PC-3 (cell line): Measurements from ENCODE around the gene TMED8. TPM values are rescaled to one million over a fixed set of nuclear protein-coding genes. Genes with fewer than 3 reads are reported as not detected.

Source experiments
- ATAC-seq: fragments of 200-7000 bp; cut with Tn5 transposase; 2 replicates; pipeline ENCODE4 v1.9.1; 2020; ENCODE audit warnings: mild to moderate bottlenecking, moderate library complexity
- BruUV-seq: library from RNA; stranded (reverse); fragments of 400-500 nt; replicated peaks from 2 replicates; lab custom pipeline; 2021; lab: Mats Ljungman, UMichigan
- CTCF ChIA-PET: fragments of 300-600 bp; sonication (Branson Sonifier 250); formaldehyde crosslinking; loops from one replicate; lab custom pipeline; 2022; ENCODE audit warnings: antibody characterized with exemption; lab: Charles Lee
- POLR2A ChIA-PET: fragments of 300-600 bp; sonication (Branson Sonifier 250); formaldehyde crosslinking; loops from one replicate; lab custom pipeline; 2022; ENCODE audit warnings: antibody characterized with exemption; ENCODE audit not compliant: unreplicated experiment; lab: Charles Lee
- DNase-seq: peaks from one replicate; pipeline ENCODE4 v3.0.0-alpha.2; 2015
- H2AFZ ChIP-seq: fragments of 300-600 bp; sonication (generic); 2 replicates; pipeline ENCODE4 v1.6.0; 2016; ENCODE audit warnings: antibody characterized with exemption, low read length
- H3F3A ChIP-seq: fragments of 300-600 bp; sonication (generic); one replicate; pipeline ENCODE4 v1.6.0; 2017; ENCODE audit warnings: antibody characterized with exemption, low read length, control low read depth, mild to moderate bottlenecking; ENCODE audit not compliant: unreplicated experiment
- H3K27ac ChIP-seq: fragments of 300-600 bp; sonication (generic); 2 replicates; pipeline ENCODE4 v1.5.1; 2016; ENCODE audit warnings: mild to moderate bottlenecking, low read length
- H3K27me3 ChIP-seq: fragments of 300-600 bp; sonication (generic); 2 replicates; pipeline ENCODE4 v1.6.1; 2016; ENCODE audit warnings: low read length, mixed read lengths
- H3K36me3 ChIP-seq: fragments of 300-600 bp; sonication (generic); 2 replicates; pipeline ENCODE4 v1.6.1; 2016; ENCODE audit warnings: low read depth, mixed run types, low read length, mixed read lengths
- H3K4me1 ChIP-seq: fragments of 300-600 bp; sonication (generic); 2 replicates; pipeline ENCODE4 v1.5.1; 2016; ENCODE audit warnings: low read length; ENCODE audit not compliant: insufficient read depth
- H3K4me2 ChIP-seq: fragments of 300-600 bp; sonication (generic); 2 replicates; pipeline ENCODE4 v1.6.0; 2016; ENCODE audit warnings: low read length
- H3K4me3 ChIP-seq: fragments of 300-600 bp; sonication (generic); 2 replicates; pipeline ENCODE4 v1.5.1; 2016; ENCODE audit warnings: mild to moderate bottlenecking, low read length, mixed read lengths
- H3K79me2 ChIP-seq: fragments of 300-600 bp; sonication (generic); 2 replicates; pipeline ENCODE4 v1.6.1; 2017; ENCODE audit warnings: low read length, mixed read lengths
- H3K9ac ChIP-seq: fragments of 300-600 bp; sonication (generic); 2 replicates; pipeline ENCODE4 v1.6.0; 2016; ENCODE audit warnings: mild to moderate bottlenecking, low read length
- H3K9me2 ChIP-seq: fragments of 300-600 bp; sonication (generic); replicated peaks from 2 replicates; pipeline ENCODE4 v1.6.1; 2016; ENCODE audit warnings: mixed run types, low read length, mixed read lengths
- H3K9me3 ChIP-seq: fragments of 300-600 bp; sonication (generic); 2 replicates; pipeline ENCODE4 v1.6.1; 2016; ENCODE audit warnings: low read length, mixed read lengths
- H4K20me1 ChIP-seq: fragments of 300-600 bp; sonication (generic); 2 replicates; pipeline ENCODE4 v1.6.1; 2016; ENCODE audit warnings: low read length, mixed read lengths
- EZH2 ChIP-seq: fragments of 300-600 bp; sonication (generic); IDR thresholded peaks from one replicate; pipeline ENCODE4 v1.6.1; 2017; ENCODE audit warnings: antibody characterized with exemption, mild to moderate bottlenecking, low read length; ENCODE audit not compliant: unreplicated experiment
- EZH2phosphoT487 ChIP-seq: fragments of 300-600 bp; sonication (generic); IDR thresholded peaks from 2 replicates; pipeline ENCODE4 v1.6.1; 2018; ENCODE audit warnings: mild to moderate bottlenecking, antibody characterized with exemption, low read length, borderline replicate concordance
- intact Hi-C: fragments of 100-400 bp; cut with micrococcal nuclease; formaldehyde crosslinking; loops from 2 replicates; pipeline ENCODE4 v1.9.0; 2023
- total RNA-seq: library from RNA; depleted of rRNA; stranded (reverse); fragments of >200 nt; gene quantifications from 2 replicates; pipeline ENCODE4 v1.2.3, GENCODE V29; 2014
- TF ChIP-seq, protein P1 (sequence below): fragments of 300-600 bp; sonication (generic); conservative IDR thresholded peaks from 2 replicates; pipeline ENCODE4 v1.5.1; 2017; ENCODE audit warnings: antibody characterized with exemption, low read depth, mild to moderate bottlenecking, low read length

TMED8 gene
- total RNA-seq, 1 experiment from 2014 or later = 16.8 TPM

DNA sequence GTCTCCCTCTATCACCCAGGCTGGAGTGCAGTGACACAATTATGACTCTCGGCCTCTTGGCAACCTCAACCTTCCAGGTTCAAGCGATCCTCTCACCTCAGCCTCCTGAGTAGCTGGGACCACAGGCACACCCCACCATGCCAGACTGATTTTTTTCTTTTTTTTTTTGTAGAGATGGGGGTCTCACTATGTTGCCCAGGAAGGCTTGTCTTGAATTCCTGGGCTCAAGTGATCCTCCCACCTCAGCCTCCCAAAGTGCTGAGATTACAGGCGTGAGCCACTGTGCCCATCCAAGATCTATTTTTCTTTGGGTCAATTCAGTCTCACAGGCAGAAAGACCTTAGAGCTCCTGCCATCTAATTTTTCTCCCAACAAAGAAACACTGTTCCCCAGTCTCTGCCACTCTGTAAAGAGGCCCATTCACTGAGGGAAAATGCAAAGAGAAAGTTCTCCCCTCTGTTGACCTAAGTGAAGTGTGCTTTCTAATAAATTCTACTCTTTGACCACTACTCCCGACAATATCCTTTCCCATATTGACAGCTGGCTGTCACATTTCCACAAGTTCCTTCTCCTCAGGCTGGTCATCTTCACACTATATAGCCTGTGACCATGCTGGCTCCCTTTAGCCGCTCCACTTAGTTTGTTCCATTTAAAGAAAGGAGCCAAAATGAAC is 23.3 kb downstream of the TMED8 start:
- CTCF ChIA-PET = no interaction called here
- no peaks in the 10 kb centered on the region for H3K27me3 ChIP-seq
- no peaks in the 10 kb centered on the region; the same call in 1 of the 2 replicates for H3K36me3 ChIP-seq
- no peak overlapping the region for H3K4me3 ChIP-seq
- no peak overlapping the region for H3K27ac ChIP-seq
- H3K4me1 ChIP-seq = no peaks in the 10 kb centered on the region
- no peak overlapping the region for H2AFZ ChIP-seq
- DNase-seq (no peak), ATAC-seq (no peak)
- H3K9ac ChIP-seq = no peak overlapping the region
- intact Hi-C loops = no loop called here
- H4K20me1 ChIP-seq = no peaks in the 10 kb centered on the region
- H3K4me2 ChIP-seq = no peak overlapping the region
- H3K9me2 ChIP-seq = no peaks in the 10 kb centered on the region
- H3F3A ChIP-seq = no peaks in the 10 kb centered on the region
- POLR2A ChIA-PET = interaction anchor here (0.5 kb wide), 1 partner anchor 477 kb away, joined by 3 read pairs; no protein-coding TSS in a partner anchor
- BruUV-seq = no TSS peak
- H3K9me3 ChIP-seq = no peaks in the 10 kb centered on the region
- TF ChIP-seq EZH2phosphoT487 (no peak), EZH2 (no peak)
- TF ChIP-seq, protein P1, sequence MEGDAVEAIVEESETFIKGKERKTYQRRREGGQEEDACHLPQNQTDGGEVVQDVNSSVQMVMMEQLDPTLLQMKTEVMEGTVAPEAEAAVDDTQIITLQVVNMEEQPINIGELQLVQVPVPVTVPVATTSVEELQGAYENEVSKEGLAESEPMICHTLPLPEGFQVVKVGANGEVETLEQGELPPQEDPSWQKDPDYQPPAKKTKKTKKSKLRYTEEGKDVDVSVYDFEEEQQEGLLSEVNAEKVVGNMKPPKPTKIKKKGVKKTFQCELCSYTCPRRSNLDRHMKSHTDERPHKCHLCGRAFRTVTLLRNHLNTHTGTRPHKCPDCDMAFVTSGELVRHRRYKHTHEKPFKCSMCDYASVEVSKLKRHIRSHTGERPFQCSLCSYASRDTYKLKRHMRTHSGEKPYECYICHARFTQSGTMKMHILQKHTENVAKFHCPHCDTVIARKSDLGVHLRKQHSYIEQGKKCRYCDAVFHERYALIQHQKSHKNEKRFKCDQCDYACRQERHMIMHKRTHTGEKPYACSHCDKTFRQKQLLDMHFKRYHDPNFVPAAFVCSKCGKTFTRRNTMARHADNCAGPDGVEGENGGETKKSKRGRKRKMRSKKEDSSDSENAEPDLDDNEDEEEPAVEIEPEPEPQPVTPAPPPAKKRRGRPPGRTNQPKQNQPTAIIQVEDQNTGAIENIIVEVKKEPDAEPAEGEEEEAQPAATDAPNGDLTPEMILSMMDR = no peak
- no peaks in the 10 kb centered on the region for H3K79me2 ChIP-seq

DNA sequence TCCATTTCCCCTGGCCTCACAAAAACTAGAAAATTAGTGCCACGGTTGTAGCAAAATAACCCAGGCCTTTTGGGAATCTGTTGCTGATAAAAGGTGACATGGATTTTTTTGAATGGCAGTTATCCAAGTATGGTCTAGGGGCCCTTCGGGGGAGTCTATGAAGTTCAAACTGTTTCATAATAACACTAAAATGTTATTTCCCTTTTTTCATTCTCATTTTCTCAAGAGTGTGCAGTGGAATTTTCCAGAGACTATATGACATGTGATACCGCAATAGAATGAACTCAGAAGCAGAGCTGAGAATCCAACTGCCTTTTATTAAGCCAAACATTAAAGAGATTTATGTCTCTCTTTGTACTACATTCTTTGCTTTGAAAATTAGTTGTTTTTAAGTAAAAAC is 29.1 kb downstream of the TMED8 start:
- Histone ChIP-seq H3K4me1 (no peaks in the 10 kb centered on the region), H3K27me3 (no peaks in the 10 kb centered on the region), H3F3A (no peaks in the 10 kb centered on the region), H3K9me2 (no peaks in the 10 kb centered on the region), H3K4me2 (no peak overlapping the region), H3K27ac (no peak overlapping the region), H4K20me1 (no peaks in the 10 kb centered on the region), H3K36me3 (no peaks in the 10 kb centered on the region; the same call in 1 of the 2 replicates), H3K9me3 (no peaks in the 10 kb centered on the region), H3K79me2 (no peaks in the 10 kb centered on the region), H2AFZ (no peak overlapping the region), H3K9ac (no peak overlapping the region), H3K4me3 (no peak overlapping the region)
- CTCF ChIA-PET = no interaction called here
- DNase-seq (no peak), ATAC-seq (no peak)
- POLR2A ChIA-PET = no interaction called here
- no TSS peak for BruUV-seq
- intact Hi-C loops = no loop called here
- TF ChIP-seq, protein P1 = no peak
- TF ChIP-seq EZH2 = no peak
- no peak for TF ChIP-seq EZH2phosphoT487

DNA sequence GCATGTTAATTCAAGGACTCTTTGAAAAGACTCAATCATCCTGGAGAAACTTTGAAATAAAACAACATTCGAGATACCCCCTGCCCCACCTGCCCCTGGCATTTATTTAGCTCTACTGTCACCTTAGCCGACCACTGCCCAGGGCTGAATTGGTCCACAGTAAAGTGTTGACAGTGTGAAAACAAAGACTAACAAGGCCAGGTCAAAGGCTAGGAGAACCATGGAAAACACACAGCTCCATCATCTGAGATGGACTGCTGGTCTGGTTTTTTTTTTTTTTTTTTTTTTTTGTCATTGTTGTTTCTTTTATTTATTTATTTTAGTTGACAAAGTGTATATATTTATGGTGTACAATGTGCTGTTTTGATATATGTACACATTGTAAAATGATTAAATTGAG is 30.4 kb downstream of the TMED8 start:
- ATAC-seq (no peak), DNase-seq (no peak)
- Histone ChIP-seq H3K27ac (no peak overlapping the region), H3K27me3 (no peaks in the 10 kb centered on the region), H3K9me2 (no peaks in the 10 kb centered on the region), H3K9ac (no peak overlapping the region), H3K9me3 (no peaks in the 10 kb centered on the region), H3K4me2 (no peak overlapping the region), H3K79me2 (no peaks in the 10 kb centered on the region), H4K20me1 (no peaks in the 10 kb centered on the region), H3F3A (no peaks in the 10 kb centered on the region), H2AFZ (no peak overlapping the region), H3K36me3 (no peaks in the 10 kb centered on the region; the same call in 1 of the 2 replicates), H3K4me1 (no peaks in the 10 kb centered on the region), H3K4me3 (no peak overlapping the region)
- POLR2A ChIA-PET = no interaction called here
- CTCF ChIA-PET = no interaction called here
- intact Hi-C loops = no loop called here
- TF ChIP-seq EZH2phosphoT487 (no peak), EZH2 (no peak)
- TF ChIP-seq, protein P1 = no peak
- no TSS peak for BruUV-seq
